Activated CD8-positive, alpha-beta T cell treated with anti-CD3 and anti-CD28 coated beads, Interleukin-2, amount 10 ng/mL, durations not matched to agents 7 days and 5 days (primary cell): ENCODE data around the gene CSTPP1. TPM values are rescaled to one million over a fixed set of nuclear protein-coding genes. Genes with fewer than 3 reads are reported as not detected.

ENCODE experiments used
- ATAC-seq: fragments of 150-1000 bp; cut with Tn5 transposase; one replicate; pipeline ENCODE4 v1.10.0; 2021; ENCODE audit warnings: moderate library complexity
- CTCF ChIA-PET: fragments of 350-600 bp; sonication (Branson Sonifier 250); formaldehyde crosslinking; loops from one replicate; lab custom pipeline; 2021; ENCODE audit warnings: antibody characterized with exemption; lab: Charles Lee
- POLR2A ChIA-PET: fragments of 350-600 bp; sonication (Branson Sonifier 250); formaldehyde crosslinking; loops from one replicate; lab custom pipeline; 2021; ENCODE audit warnings: antibody characterized with exemption; lab: Charles Lee
- DNase-seq: peaks from one replicate; pipeline ENCODE4 v3.0.0-alpha.2; 2020
- H3K27ac Mint-ChIP-seq: one replicate; pipeline ENCODE4 v1.8.0; 2021; ENCODE audit warnings: mild to moderate bottlenecking, mixed read lengths
- H3K27me3 Mint-ChIP-seq: one replicate; pipeline ENCODE4 v1.8.0; 2021; ENCODE audit warnings: low read depth, mixed read lengths
- H3K36me3 Mint-ChIP-seq: one replicate; pipeline ENCODE4 v1.8.0; 2021; ENCODE audit warnings: low read depth, mixed read lengths
- H3K4me1 Mint-ChIP-seq: one replicate; pipeline ENCODE4 v1.8.0; 2021; ENCODE audit warnings: low read depth, mixed read lengths
- H3K4me3 Mint-ChIP-seq: one replicate; pipeline ENCODE4 v1.8.0; 2021; ENCODE audit warnings: mild to moderate bottlenecking, mixed read lengths
- H3K9me3 Mint-ChIP-seq: one replicate; pipeline ENCODE4 v1.8.0; 2022; ENCODE audit warnings: mixed read lengths; ENCODE audit not compliant: insufficient read depth
- total RNA-seq, 2 experiments: library from RNA; stranded (reverse); gene quantifications; one replicate each; pipeline ENCODE4 v1.2.3, GENCODE V29; 2021

CSTPP1 gene
- total RNA-seq, 2 experiments from 2014 or later: 15.6 to 15.8 TPM

DNA sequence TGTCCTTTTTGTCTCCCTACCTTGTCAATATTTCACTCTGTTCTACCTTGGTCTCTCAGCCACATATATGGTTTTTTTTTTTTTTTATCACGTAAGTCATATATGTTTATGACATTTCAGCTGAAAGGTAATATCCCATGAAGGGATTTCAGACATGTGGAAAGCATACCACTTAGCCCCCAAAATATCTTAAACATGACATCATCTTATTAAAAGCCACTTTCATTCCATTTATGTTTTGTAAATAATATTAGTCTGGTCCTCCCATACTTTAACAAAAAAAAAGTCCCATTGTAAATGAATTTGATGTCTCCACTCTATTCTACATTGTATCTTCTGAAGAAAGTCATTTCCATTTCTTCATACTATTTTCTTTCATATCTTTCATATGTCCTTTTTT lies 85.4 kb downstream of the CSTPP1 start:
- Mint-ChIP-seq H3K36me3 (no peaks in the 10 kb centered on the region), H3K4me3 (no peak overlapping the region), H3K27me3 (no peaks in the 10 kb centered on the region), H3K9me3 (no peaks in the 10 kb centered on the region), H3K27ac (no peak overlapping the region), H3K4me1 (no peaks in the 10 kb centered on the region)
- ChIA-PET CTCF (interaction anchor here (0.8 kb wide), 1 partner anchor 9 kb away, joined by 3 read pairs; no protein-coding TSS in a partner anchor), POLR2A (no interaction called here)
- ATAC-seq (no peak), DNase-seq (no peak)

DNA sequence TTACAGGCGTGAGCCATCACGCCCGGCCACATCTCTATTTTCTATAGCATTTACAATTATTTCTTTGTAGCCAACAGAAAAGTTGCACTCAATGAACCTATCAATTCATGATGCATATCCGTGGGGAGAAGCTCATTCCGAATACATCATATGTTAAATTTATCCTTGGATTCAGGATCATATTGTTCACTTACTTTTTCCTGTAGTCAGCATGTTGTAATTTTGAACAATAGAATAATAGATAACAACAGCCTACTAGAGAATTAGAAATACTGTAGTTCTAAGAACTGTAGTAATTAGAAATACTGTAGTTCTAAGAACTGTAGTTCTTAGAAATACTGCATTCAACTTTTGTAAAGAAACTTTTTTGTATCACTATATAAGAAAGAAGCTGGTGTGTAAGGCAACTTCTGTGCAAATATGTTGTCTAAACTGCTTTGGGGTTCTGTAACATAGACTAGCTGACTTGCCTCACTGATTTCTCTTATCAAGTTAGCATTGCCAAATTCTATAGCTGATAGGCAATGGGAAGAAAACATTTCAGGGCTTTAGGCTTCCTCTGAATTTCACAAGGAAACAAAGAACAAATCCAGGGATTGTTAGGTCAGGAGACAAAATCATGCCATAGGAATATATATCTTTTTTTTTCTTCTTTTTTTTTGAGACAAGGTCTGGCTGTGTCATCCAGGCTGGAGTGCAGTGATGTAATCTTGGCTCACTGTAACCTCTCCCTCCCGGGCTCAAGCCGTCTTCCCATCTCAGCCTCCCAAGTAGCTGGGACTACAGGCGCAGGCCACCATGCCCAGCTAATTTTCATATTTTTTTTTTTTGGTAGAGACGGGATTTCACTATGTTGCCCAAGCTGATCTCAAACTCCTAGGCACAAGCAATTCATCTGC lies 91.9 kb downstream of the CSTPP1 start:
- ChIA-PET CTCF (interaction anchor here (0.7 to 0.8 kb wide), 2 partner anchors 125 to 710 kb away, joined by 3 read pairs; no protein-coding TSS in a partner anchor), POLR2A (interaction anchor here (0.6 kb wide), 1 partner anchor 45 kb away, joined by 3 read pairs; no protein-coding TSS in a partner anchor)

DNA sequence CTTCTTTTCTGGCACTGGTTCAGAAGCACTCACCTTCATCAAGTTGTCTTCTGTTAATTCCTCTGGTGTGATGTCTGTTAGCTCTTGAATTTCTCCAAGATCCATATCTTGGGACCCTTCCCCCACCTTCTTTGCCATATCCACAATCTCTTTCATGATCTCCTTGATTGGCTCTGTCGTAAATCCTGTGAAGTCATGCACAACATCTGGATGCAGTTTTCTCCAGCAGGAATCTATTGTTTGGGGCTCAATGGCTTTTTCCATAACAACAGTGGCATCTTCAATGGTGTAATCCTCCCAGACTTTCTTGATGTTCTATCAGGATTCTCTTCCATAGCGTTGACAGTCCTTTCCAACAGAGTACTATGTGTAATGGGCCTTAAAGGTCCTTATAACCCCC lies 96.9 kb downstream of the CSTPP1 start:
- H3K9me3 Mint-ChIP-seq: no peaks in the 10 kb centered on the region
- H3K27ac Mint-ChIP-seq: no peak overlapping the region
- no peaks in the 10 kb centered on the region for H3K27me3 Mint-ChIP-seq
- no peaks in the 10 kb centered on the region for H3K36me3 Mint-ChIP-seq
- no peak overlapping the region for H3K4me3 Mint-ChIP-seq
- ATAC-seq (no peak), DNase-seq (no peak)
- ChIA-PET CTCF (no interaction called here), POLR2A (no interaction called here)
- peaks cover 2% of the 10 kb centered on the region for H3K4me1 Mint-ChIP-seq

More for the DNA sequence above, 91.9 kb downstream of the CSTPP1 start:
- Mint-ChIP-seq H3K9me3 (no peaks in the 10 kb centered on the region), H3K27me3 (no peaks in the 10 kb centered on the region), H3K4me1 (peaks cover 7% of the 10 kb centered on the region), H3K27ac (no peak overlapping the region), H3K36me3 (no peaks in the 10 kb centered on the region), H3K4me3 (no peak overlapping the region)
- ATAC-seq: no peak
- DNase-seq: no peak

DNA sequence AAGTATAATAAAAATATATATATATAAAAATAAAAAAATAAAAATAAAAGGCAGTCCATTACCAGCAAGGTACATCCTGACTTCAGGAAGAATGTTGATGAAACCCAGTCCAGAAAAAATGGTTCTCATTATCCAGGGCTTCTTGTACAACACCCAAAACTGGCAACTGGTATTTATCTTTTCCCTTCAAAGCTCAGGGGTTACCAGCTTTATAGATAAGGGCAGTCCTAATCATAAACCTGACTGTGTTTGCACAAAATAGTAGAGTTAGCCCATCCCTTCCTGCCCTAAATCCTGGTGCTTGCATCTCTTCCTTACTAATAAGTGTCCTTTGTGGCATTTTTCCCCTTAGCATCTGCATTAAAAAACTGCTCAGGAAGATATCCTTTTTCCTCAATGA lies 97.5 kb downstream of the CSTPP1 start:
- DNase-seq: no peak
- H3K9me3 Mint-ChIP-seq: no peaks in the 10 kb centered on the region
- ChIA-PET POLR2A (no interaction called here), CTCF (no interaction called here)
- ATAC-seq: no peak
- H3K27ac Mint-ChIP-seq: no peak overlapping the region
- H3K27me3 Mint-ChIP-seq: no peaks in the 10 kb centered on the region
- H3K36me3 Mint-ChIP-seq: no peaks in the 10 kb centered on the region
- H3K4me3 Mint-ChIP-seq: no peak overlapping the region
- H3K4me1 Mint-ChIP-seq: no peaks in the 10 kb centered on the region

GRCh38 chr11:47035108-47035507 lies 98.5 kb downstream of the CSTPP1 start:
- H3K9me3 Mint-ChIP-seq: no peaks in the 10 kb centered on the region
- DNase-seq (no peak), ATAC-seq (no peak)
- ChIA-PET CTCF (no interaction called here), POLR2A (no interaction called here)
- H3K27me3 Mint-ChIP-seq: no peaks in the 10 kb centered on the region
- H3K4me3 Mint-ChIP-seq: no peak overlapping the region
- H3K27ac Mint-ChIP-seq: no peak overlapping the region
- H3K36me3 Mint-ChIP-seq: no peaks in the 10 kb centered on the region
- H3K4me1 Mint-ChIP-seq: no peaks in the 10 kb centered on the region

GRCh38 chr11:47044119-47044518 lies 107.6 kb downstream of the CSTPP1 start:
- POLR2A ChIA-PET: no interaction called here
- ATAC-seq: no peak
- Mint-ChIP-seq H3K27ac (no peak overlapping the region), H3K27me3 (no peaks in the 10 kb centered on the region), H3K4me3 (no peak overlapping the region), H3K4me1 (no peaks in the 10 kb centered on the region), H3K36me3 (no peaks in the 10 kb centered on the region), H3K9me3 (no peaks in the 10 kb centered on the region)
- CTCF ChIA-PET: no interaction called here
- no peak for DNase-seq

GRCh38 chr11:47047972-47048371 lies 111.4 kb downstream of the CSTPP1 start:
- CTCF ChIA-PET: no interaction called here
- DNase-seq (no peak), ATAC-seq (no peak)
- POLR2A ChIA-PET: no interaction called here
- Mint-ChIP-seq H3K36me3 (no peaks in the 10 kb centered on the region), H3K4me3 (no peak overlapping the region), H3K9me3 (no peaks in the 10 kb centered on the region), H3K27ac (no peak overlapping the region), H3K27me3 (no peaks in the 10 kb centered on the region), H3K4me1 (no peaks in the 10 kb centered on the region)

DNA sequence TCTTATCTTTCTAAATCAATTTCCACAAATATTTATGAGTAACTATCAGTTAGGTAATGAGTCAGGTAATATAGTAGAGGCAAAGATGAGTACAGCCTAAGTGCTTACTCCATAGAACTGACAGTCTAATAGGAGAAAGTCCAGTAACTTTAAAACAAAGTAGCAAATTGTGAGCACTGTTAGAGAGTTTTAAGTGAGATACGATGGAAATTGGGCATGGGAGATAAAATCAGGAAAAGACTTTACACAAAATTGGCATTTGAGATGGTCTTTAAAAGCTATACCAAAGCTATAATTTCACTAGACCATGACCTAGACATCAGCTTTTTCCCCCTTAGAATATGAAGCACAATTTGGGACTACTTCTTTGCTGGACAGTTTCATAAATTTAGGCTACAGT lies 113.7 kb downstream of the CSTPP1 start:
- ChIA-PET POLR2A (no interaction called here), CTCF (interaction anchor here (1.0 kb wide), 1 partner anchor 9 kb away, joined by 3 read pairs; no protein-coding TSS in a partner anchor)
- Mint-ChIP-seq H3K27me3 (no peaks in the 10 kb centered on the region), H3K4me1 (no peaks in the 10 kb centered on the region), H3K9me3 (no peaks in the 10 kb centered on the region), H3K27ac (no peak overlapping the region), H3K4me3 (no peak overlapping the region), H3K36me3 (no peaks in the 10 kb centered on the region)
- no peak for ATAC-seq
- DNase-seq: no peak

- DNase-seq (no peak), ATAC-seq (no peak)
- Mint-ChIP-seq H3K4me1 (no peaks in the 10 kb centered on the region), H3K36me3 (no peaks in the 10 kb centered on the region), H3K4me3 (no peak overlapping the region), H3K9me3 (no peaks in the 10 kb centered on the region), H3K27me3 (no peaks in the 10 kb centered on the region), H3K27ac (no peak overlapping the region)
- ChIA-PET POLR2A (no interaction called here), CTCF (no interaction called here)
Observed at GRCh38 chr11:47051217-47051616, 114.7 kb downstream of the CSTPP1 start.

- CTCF ChIA-PET: no interaction called here
- no peaks in the 10 kb centered on the region for H3K27me3 Mint-ChIP-seq
- POLR2A ChIA-PET: no interaction called here
- no peak overlapping the region for H3K27ac Mint-ChIP-seq
- DNase-seq (no peak), ATAC-seq (no peak)
- no peaks in the 10 kb centered on the region for H3K4me1 Mint-ChIP-seq
- no peaks in the 10 kb centered on the region for H3K9me3 Mint-ChIP-seq
- no peaks in the 10 kb centered on the region for H3K36me3 Mint-ChIP-seq
- no peak overlapping the region for H3K4me3 Mint-ChIP-seq
Observed at GRCh38 chr11:47052165-47052564, 115.6 kb downstream of the CSTPP1 start.

DNA sequence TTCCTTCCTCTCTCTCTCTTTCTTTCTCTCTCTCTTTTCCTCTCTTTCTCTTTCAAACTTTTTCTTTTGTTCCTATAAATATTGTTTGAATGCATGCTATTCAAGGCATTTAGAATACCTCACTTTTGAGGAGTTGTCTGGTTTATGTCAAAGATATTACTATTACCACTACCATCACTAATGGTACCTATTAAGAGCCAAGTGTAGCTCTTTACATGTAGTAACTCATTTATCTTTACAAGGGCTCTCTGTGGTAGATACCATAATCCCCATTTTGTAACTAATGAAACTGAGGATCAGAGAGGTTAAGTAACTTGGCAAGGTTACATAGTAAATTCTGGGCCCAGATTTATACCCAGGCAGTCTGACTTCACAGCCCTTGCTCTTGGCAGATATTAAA lies 116.0 kb downstream of the CSTPP1 start:
- Mint-ChIP-seq H3K4me3 (no peak overlapping the region), H3K27ac (no peak overlapping the region), H3K27me3 (no peaks in the 10 kb centered on the region), H3K36me3 (no peaks in the 10 kb centered on the region), H3K4me1 (no peaks in the 10 kb centered on the region), H3K9me3 (no peaks in the 10 kb centered on the region)
- ChIA-PET POLR2A (no interaction called here), CTCF (no interaction called here)
- no peak for DNase-seq
- no peak for ATAC-seq

- POLR2A ChIA-PET: no interaction called here
- H3K27ac Mint-ChIP-seq: no peak overlapping the region
- H3K4me3 Mint-ChIP-seq: no peak overlapping the region
Observed at GRCh38 chr11:47055534-47055933, 119.0 kb downstream of the CSTPP1 start.

More at GRCh38 chr11:47055534-47055933, 119.0 kb downstream of the CSTPP1 start:
- DNase-seq: no peak
- H3K9me3 Mint-ChIP-seq: no peaks in the 10 kb centered on the region
- H3K4me1 Mint-ChIP-seq: peaks cover 1% of the 10 kb centered on the region
- no peaks in the 10 kb centered on the region for H3K36me3 Mint-ChIP-seq
- ATAC-seq: no peak
- no peaks in the 10 kb centered on the region for H3K27me3 Mint-ChIP-seq
- CTCF ChIA-PET: no interaction called here
